Stromal cell of bone marrow (primary cell): ENCODE results near the gene APOC3.
"Not testable (repeated sequence)": the region's sequence is repeated elsewhere in the genome, so short reads cannot be mapped to it uniquely, and the experiment has no call there.

Source experiments
- DNase-seq: peaks from one replicate; pipeline ENCODE4 v3.0.0-alpha.2; 2012; ENCODE audit warnings: low read depth

Gene APOC3

DNA sequence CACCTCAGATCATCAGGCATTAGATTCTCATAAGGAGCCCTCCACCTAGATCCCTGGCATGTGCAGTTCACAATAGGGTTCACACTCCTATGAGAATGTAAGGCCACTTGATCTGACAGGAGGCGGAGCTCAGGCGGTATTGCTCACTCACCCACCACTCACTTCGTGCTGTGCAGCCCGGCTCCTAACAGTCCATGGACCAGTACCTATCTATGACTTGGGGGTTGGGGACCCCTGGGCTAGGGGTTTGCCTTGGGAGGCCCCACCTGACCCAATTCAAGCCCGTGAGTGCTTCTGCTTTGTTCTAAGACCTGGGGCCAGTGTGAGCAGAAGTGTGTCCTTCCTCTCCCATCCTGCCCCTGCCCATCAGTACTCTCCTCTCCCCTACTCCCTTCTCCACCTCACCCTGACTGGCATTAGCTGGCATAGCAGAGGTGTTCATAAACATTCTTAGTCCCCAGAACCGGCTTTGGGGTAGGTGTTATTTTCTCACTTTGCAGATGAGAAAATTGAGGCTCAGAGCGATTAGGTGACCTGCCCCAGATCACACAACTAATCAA lies 2.2 kb downstream of the APOC3 start:
- DNase-seq: no peak

DNA sequence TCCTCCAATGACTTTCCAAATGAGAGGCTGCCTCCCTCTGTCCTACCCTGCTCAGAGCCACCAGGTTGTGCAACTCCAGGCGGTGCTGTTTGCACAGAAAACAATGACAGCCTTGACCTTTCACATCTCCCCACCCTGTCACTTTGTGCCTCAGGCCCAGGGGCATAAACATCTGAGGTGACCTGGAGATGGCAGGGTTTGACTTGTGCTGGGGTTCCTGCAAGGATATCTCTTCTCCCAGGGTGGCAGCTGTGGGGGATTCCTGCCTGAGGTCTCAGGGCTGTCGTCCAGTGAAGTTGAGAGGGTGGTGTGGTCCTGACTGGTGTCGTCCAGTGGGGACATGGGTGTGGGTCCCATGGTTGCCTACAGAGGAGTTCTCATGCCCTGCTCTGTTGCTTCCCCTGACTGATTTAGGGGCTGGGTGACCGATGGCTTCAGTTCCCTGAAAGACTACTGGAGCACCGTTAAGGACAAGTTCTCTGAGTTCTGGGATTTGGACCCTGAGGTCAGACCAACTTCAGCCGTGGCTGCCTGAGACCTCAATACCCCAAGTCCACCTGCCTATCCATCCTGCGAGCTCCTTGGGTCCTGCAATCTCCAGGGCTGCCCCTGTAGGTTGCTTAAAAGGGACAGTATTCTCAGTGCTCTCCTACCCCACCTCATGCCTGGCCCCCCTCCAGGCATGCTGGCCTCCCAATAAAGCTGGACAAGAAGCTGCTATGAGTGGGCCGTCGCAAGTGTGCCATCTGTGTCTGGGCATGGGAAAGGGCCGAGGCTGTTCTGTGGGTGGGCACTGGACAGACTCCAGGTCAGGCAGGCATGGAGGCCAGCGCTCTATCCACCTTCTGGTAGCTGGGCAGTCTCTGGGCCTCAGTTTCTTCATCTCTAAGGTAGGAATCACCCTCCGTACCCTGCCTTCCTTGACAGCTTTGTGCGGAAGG lies 2.9 kb downstream of the APOC3 start:
- DNase-seq: no peak

DNA sequence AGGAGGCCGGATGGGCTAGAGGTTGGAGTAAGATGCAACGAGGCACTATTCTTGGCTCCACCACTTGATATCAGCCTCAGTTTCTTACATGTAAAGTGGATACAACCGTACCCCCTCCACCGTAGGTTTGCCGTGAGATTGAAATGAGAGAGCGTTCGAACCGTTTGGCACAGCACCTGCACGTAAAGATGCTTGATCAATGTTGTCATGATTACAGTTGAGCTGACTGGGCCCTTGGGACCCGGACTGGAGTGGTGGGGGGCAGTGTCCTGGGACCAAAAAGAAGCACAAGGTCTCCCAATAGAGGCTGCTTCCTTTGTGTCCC lies 3.7 kb downstream of the APOC3 start:
- DNase-seq: no peak

DNA sequence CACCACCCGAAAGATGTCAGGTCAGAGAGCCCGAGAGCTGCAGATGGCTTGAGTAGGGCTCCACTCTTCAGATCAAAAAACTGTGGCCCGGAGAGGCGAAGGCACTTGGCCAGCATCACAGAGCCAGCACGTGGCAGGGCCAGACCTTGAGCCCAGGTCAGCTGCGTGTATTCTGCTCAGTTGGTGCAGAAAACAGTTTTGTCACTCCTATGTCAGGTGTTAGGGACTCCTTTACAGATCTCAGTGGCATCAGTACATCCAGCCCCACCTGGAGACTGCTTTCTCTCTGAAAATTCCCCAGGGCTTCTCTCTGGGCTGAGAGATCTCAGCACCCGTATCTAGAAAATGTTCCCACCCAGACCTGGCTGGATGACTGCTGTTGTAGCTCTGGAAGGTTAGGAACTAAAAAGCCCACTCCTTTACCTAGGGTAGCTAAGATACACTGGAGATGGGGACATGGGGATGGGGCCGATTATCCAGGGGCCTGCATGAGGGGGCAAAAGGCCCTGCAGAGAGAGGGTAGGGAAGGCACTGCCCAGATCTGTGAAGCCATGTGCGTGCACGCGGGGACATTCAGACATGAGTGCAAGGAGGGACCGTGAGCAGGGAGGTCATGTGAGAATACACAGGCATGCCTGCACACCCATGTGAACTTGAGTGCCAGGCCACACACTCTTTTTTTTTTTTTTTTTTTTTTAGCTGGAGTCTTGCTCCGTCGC lies 4.3 kb downstream of the APOC3 start:
- DNase-seq: no peak

DNA sequence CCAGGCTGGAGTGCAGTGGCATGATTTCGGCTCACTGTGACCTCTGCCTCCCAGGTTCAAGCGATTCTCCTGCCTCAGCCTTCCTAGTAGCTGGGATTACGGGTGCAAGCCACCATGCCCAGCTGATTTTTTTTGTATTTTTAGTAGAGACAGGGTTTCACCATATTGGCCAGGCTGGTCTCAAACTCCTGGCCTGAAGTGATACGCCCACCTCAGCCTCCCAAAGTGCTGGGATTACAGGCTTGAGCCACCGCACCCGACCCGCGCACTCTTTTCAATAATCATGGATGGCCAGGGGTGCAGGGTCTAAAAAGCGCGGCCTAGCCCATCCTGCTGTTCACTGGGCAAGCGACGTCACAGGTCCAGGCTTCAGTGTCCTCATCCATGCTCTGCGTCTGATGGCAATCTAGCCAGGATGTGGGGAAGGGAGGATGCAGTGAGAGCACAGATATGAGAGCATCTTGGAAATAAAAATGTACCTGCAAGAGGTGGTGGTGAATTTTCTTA lies 4.9 kb downstream of the APOC3 start:
- DNase-seq: not testable (repeated sequence)

DNA sequence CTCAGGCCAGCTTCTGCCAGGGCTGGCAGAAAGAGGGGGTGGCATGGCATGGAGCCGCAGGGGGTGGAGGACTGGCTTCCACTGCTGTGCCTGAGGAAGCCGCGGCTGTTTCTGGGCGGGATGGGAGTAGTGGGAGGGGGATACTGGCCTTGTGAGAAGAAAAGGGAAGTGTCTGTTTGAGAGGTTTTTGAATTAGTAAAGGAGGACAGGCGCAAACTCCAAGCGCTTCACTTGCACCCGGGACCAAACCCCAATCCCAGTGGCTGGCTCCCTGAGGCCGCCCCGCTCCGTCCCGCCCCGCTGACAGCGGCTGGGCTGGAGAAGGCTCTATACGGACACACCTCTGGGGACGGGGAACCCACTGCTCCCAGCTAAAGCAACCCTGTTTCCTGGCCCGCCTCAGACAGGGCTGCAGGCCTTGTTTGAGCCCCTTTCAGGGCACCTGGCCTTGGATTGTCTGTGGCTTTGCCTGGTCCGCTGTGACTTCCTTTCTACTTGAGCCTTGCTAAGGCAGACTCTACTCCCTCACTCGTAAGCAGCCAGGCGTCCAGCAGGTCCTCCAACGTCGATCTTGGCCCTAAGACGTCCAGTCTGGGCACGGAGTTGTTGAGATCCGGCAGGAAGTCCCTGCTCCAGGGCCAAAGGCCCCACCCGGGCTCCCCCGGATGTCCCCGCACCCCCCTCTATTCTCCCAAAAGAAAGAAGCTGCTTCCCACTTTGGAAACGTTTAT lies 5.5 kb downstream of the APOC3 start:
- no peak for DNase-seq

DNA sequence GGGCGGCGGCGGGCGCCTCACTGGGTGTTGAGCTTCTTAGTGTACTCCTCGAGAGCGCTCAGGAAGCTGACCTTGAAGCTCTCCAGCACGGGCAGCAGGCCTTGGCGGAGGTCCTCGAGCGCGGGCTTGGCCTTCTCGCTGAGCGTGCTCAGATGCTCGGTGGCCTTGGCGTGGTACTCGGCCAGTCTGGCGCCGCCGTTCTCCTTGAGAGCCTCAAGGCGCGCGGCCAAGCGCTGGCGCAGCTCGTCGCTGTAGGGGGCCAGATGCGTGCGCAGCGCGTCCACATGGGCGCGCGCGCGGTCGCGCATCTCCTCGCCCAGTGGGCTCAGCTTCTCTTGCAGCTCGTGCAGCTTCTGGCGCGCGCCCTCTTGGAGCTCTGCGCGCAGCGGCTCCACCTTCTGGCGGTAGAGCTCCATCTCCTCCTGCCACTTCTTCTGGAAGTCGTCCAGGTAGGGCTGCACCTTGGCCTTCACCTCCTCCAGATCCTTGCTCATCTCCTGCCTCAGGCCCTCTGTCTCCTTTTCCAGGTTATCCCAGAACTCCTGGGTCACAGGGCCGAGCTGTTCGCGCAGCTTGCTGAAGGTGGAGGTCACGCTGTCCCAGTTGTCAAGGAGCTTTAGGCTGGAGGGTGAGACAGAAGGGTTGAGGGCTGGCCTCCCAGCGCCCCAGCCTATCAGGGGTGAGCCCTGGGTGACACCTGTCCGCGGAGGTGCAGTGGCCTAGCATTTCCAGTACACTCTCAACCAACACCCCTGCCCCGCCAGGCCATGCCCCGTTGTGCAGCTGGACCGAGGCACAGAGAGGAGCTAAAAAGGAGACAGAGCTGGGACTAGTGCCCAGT lies 6.3 kb downstream of the APOC3 start:
- DNase-seq: peak; percentile 80

DNA sequence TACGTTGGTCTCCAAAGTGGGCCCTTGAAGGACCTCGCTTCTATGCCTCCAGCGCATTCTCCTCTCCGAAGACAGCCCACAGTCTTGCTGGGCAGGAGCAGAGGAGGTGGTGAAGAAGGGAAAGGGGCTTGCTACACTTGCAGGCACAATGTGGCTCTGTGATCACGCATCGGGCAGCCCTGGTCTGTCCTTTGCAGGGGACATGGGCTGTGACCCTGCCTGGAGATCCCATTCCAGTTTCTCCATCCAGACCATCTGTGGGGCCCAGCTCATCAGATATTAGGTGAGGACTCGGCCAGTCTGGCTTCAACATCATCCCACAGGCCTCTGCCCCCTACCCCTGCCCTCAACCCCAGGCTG lies 6.9 kb downstream of the APOC3 start:
- DNase-seq: no peak

DNA sequence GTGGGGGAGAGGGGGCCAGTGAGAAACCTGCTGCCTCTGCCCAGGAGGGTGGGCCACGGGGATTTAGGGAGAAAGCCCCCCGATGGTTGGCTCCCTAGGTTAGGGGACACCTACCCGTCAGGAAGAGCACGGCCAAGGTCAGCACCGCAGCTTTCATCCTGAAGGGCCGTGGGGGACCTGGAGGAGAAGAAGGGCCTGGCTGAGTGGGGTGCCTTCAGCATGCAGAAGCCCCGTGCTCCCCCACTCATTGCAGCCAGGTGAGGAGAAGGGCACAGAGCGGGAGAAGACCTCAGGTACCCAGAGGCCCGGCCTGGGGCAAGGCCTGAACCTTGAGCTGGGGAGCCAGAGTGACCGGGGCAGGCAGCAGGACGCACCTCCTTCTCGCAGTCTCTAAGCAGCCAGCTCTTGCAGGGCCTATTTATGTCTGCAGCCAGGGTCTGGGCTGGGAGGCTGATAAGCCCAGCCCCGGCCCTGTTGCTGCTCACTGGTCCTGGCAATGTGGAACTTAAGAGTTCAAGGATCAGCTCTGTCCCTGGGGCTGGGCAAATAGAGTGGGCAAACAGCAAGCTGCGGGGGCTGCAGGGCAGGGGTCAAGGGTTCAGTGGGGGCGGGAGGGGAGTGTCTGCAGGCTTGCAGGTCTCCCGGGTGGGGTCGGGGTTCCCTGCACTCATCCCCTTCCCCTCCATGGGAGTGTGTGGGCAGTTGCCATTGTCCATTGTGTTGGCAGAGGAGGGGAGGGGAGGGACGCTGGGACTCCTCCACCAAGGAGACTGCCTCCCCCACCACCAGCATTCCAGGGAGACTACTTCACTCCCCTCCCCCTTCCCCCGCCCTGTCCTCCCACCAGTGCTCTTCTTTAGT lies 7.8 kb downstream of the APOC3 start, which contains the start of gene APOA1:
TSS of gene APOA1 (minus strand) at position 392 of the 861 bp plus-strand sequence. CDS start at position 157, 235 bp downstream.
- DNase-seq: no peak

DNA sequence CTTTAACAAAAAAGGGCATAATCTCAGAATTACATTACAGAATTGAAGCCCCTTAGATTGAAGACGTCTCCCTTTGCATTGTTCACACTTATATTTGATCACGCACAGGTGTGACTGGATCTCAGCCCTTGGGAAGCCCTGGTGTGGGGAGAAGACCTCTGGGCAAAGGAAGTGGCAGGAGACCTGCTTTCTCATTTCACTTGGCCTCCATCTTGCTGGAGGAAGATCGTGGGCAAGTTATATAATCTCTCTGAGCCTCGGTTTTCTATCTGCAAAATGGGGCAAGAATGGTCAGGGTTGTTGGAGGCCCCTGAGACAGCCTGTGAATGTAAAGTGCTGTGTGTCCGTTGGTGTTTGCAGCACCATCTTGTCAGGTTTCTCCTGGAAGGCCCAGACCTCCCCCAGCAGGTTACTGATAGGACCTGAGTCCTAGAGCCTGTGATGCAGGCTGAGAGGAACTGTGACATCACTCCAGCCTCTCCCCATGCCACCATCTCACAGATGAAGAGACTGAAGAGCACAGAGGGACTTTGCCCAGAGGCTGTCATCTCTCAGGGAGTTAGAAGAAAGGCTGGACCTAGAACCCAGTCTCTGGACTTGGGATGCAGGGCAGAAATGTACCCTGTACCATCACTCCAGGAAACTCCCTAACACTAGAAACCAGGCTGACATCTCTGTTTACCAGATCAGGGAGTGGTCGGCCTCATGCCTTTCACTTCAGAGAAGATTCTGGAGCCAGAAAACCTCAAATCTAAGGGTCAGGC lies 8.8 kb downstream of the APOC3 start:
- DNase-seq: no peak

DNA sequence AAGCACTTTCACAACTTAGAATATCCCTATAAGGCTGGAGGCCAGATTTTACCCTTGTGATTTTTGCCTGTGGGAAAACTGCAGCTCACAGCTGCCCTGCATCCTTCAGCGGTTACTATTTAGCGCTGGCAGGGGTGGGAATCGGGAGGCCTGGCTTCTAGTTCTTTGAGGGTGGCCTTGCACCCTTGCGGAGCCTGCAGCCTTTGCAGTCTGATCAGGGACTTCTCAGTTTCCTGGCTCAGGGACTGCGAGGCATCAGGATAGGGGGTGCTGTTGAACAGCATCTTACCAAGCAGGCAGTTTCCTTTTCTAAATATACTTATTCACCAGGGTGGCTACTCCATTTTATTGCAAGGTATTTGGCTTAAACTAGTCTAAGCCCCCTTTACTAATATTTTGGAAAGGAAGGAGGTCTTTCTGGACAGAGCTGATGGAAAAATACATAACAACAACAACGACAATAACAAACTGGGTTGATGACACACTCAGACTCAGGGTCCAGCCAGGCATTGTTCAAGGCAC lies 10.6 kb downstream of the APOC3 start:
- DNase-seq: no peak

DNA sequence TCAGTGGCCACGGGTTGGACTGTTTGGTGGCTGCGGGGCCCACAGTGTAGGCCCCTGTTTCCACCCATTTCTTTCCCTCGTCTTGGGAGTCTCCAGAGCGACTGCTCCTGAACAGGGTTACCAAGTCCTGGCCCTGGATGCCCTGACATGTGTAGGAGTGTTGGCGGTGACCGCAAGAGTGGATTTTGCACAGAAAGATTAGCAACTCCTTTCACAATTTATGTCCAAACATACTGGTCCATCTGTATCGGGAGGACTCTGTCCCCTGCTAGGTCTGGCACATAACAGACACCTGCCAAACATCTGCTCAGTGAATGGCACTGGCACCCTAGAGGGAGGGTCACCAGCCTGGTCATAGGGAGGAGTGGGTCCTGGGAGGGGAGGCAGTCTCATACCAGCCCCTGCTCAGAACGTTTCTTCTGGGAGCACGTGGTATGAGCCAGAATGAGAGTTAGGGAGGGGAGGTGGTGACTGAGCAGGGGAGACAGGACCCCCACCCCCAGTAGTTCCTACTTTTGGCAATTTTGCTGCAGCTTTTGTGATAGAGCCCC lies 11.1 kb downstream of the APOC3 start:
- no peak for DNase-seq

DNA sequence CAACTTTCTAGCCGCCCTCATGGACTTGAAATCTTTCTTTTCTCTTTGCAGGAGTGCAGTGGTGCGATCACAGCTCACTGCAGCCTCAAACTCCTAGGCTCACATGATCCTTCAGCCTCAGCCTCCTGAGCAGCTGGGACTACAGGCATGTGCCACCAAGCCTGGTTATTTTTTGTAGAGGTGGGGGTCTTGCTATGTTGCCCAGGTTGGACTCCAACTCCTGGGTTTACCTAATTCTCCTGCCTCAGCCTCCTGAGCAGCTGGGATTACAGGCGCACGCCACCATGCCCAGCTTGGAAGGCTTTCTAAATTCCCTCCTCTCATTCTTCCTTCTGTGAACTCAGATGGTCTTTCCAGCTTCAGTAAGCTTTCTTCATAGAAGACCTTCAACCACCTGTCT lies 12.4 kb downstream of the APOC3 start:
- no peak for DNase-seq

DNA sequence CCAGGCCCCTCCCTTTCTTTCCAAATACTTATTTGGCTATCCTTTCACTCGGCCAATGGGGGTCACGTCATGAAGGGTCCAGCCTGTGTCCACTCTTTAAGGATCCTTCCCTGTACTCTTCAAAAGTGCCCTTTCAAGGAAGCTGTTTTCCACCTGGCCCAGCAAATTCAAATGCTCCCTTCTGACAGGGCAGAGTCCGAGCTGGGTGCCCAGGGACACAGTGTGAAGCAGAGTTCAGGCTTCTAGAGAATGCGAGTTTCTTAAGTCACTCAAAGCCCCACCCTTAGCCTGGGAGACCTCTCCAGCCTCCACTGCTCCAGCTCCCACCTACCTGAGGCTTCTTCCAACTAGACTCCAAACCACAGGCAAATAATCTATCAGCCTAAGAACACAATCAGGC lies 13.2 kb downstream of the APOC3 start:
- no peak for DNase-seq

DNA sequence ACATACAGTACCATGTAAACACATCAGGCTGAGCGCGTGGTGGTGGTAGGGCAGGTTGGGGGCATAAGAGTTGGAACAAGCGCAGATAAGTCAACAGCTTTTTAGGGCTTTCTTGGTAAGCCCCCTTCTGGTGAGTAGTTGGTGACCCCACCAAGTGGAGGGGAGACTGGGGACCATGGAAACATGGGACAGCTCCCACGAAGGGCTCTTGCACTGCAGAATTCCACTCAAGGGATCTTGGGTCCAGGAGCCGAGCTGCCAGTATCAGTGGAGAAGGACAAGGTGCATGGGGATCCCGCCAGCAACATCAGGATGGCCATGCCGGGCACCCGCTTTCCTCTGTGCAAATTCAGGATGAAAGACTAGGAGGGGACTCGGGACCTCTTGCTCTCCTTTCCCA lies 14.0 kb downstream of the APOC3 start:
- no peak for DNase-seq

DNA sequence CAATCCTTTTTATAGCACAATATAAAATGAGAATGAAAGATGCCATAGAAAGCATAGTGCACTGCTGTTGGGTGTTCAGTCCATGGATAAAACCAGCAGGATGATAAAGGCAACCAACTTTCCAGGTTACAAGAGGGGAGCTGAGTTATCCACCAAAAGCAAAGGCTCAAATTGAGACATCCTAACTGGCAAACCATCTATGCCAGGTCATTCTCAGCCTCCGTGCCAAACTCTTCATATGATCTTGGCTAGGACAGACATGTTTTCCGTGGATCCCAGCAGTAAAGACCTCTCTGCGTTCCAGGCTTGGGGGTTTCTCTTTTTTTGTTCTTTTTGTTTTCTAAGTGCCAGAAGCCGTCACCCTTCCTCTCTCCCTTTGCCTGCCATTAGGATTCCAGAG lies 15.0 kb downstream of the APOC3 start:
- DNase-seq: no peak

DNA sequence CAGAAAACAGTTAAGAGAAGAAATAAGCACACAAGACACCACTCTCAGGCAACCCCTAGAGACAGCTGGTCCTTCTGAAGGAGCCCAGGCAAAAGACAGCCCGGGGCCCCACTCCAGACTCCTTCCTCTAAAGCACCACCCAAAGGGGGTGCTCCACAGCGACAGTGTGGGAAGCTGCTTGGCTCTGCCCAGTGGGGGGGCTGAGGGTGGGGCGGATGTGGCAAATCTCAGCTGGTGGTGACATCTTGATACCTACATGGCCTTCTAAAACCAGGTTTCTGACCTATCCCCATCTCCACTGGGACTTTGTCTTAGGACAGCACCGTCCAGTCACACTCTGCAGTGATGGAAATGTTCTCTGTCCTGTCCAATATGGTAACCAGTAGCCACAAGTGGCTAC lies 17.9 kb downstream of the APOC3 start:
- DNase-seq: no peak

DNA sequence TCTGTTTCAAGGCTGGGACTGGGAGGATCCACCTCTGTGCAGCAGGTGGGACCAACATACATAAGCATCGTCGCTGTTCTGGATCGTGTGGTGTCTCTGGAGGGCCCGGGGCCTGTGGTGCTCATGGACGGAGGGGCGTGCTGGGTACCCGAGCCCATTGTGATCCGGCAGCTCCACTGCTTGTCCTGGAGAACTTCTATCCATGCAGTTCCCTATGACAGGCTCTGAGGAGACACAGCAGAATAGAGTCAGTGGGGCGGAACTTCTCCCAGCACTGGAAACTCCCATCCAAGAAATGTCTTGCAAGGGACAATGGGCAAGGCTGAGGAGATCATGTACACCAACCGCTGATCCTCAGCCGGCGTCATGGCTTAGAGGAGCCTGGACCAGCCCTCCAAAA lies 19.4 kb downstream of the APOC3 start:
- DNase-seq: no peak

DNA sequence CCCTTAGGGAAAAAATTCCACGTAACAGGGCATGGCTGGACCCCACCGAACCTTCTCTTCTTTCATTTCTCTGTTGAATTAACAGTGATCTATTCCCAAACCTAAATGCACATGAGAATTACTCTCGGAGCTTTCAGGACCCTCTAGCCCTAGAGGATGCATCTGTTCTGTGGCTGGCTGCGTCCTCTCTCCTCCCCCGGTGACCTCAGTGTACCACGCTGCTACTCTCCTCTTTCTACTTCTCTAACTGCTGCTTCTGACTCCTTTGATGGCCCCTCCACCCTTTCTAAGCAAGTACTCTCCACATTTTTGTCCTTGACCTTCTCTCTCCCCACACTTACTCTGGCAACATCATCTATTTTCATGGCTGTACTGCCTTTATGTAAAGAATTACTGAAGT lies 19.8 kb downstream of the APOC3 start:
- DNase-seq: no peak
